ENCODE results near the gene POLA2. TPM values are rescaled to one million over a fixed set of nuclear protein-coding genes. Genes with fewer than 3 reads are reported as not detected.

The POLA2 gene
- total RNA-seq, 1 donor from 2014 or later = 6.2 TPM

DNA sequence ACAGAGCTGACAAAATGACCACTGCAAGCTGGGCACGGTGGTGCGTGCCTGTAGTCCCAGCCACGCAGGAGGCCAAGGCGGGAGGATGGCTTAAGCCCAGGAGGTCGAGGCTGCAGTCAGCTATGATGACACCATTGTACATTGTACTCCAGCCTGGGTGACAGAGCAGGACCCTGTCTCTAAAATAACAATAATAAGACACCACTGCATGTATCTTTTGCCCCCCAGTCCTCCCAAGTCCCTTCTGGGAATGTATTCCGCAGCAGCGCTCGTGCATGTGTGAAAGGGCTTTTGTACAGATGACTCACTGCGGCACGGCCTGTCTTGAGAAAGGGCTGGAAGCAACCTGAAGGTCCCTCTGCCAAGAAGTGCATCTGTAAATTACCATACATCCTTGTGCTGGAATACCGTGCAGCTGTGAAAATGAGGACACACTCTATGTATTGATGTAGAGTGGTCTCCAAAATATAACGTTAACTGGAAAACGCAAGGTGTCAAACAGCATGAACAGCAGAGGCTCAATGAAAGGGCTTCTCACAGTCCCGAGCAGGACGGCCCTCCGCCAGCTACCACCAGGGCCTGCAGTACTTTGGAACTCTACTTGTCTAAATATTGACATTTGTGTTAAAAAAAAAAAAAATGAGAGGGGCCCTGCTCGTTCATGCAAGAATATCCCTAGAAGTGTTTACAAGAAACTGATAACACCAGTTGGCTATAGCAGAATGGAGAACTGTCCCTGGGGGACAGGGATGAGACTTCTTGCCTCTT lies 43.9 kb downstream of the POLA2 start:
- no peak for TF ChIP-seq CTCF (IDR thresholded peaks at IDR 0.05)
- peaks cover 43% of the 10 kb centered on the region for H3K4me1 Mint-ChIP-seq (ENCODE audit: low read depth)
- no peaks in the 10 kb centered on the region for H3K36me3 Mint-ChIP-seq (ENCODE audit: low read depth)
- DNase-seq (ENCODE audit: low spot score) = no peak
- H3K27me3 Mint-ChIP-seq (ENCODE audit: low read depth) = no peaks in the 10 kb centered on the region
- H3K9me3 Mint-ChIP-seq (ENCODE audit: low read depth) = no peaks in the 10 kb centered on the region
- peak overlapping the region; percentile 66 for H3K27ac Mint-ChIP-seq (ENCODE audit: unreplicated experiment)
- H3K4me3 Mint-ChIP-seq (ENCODE audit: unreplicated experiment) = no peak overlapping the region

DNA sequence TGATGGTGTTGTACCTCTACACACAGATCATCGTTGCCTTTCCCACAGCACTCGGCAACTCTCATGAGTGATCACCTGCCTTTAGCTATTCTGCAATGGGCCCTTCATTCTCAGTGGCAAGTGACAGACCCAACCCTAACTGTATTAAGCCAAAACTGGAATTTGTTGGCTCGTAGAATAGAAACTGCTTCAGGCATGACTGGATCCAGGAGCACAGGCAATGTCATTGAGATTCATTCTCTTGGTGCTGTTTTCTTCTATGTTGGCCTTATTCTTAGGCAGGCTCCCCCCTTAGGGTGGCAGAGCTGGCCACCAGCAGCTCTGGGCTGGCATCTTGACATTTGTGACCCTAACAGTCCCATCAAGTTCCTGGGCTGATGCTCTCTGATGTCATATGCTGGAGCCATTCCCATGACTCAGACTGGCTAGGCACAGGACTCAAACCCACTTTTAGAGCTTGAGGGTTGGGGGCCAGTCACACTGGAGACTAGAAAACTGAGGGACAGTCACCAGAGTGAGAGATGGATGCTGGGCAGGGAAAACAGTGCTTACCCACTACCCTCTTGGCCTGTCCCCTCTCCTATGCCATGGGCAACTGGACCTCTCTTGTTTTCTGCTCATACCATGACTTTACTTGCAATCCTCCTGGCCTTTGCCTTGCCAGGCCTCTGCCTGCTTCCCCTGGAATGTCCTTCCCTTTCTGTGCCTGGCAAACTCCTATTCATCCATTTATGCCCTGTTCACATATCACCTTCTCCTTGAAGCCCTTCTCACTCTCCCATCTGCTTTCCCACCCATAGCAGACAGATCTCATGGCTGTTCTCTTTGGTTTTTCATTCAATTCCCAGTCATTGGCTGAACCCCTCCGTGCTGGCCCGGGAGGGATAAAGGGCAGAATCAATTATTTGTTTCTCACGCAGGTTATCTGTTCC lies 45.8 kb downstream of the POLA2 start:
- H3K4me3 Mint-ChIP-seq (ENCODE audit: unreplicated experiment) = no peak overlapping the region

GRCh38 chr11:65308281-65308891 lies 46.6 kb downstream of the POLA2 start:
- H3K4me1 Mint-ChIP-seq (ENCODE audit: low read depth) = peaks cover 28% of the 10 kb centered on the region
- TF ChIP-seq CTCF (IDR thresholded peaks at IDR 0.05) = no peak
- no peak overlapping the region for H3K27ac Mint-ChIP-seq (ENCODE audit: unreplicated experiment)
- no peaks in the 10 kb centered on the region for H3K9me3 Mint-ChIP-seq (ENCODE audit: low read depth)
- no peak overlapping the region for H3K4me3 Mint-ChIP-seq (ENCODE audit: unreplicated experiment)
- no peaks in the 10 kb centered on the region for H3K36me3 Mint-ChIP-seq (ENCODE audit: low read depth)
- no peak for DNase-seq (ENCODE audit: low spot score)
- no peaks in the 10 kb centered on the region for H3K27me3 Mint-ChIP-seq (ENCODE audit: low read depth)

More for the DNA sequence above, 45.8 kb downstream of the POLA2 start:
- H3K27me3 Mint-ChIP-seq (ENCODE audit: low read depth) = no peaks in the 10 kb centered on the region
- no peak for TF ChIP-seq CTCF (IDR thresholded peaks at IDR 0.05)
- H3K27ac Mint-ChIP-seq (ENCODE audit: unreplicated experiment) = no peak overlapping the region
- no peaks in the 10 kb centered on the region for H3K9me3 Mint-ChIP-seq (ENCODE audit: low read depth)
- H3K36me3 Mint-ChIP-seq (ENCODE audit: low read depth) = no peaks in the 10 kb centered on the region
- peaks cover 28% of the 10 kb centered on the region for H3K4me1 Mint-ChIP-seq (ENCODE audit: low read depth)
- no peak for DNase-seq (ENCODE audit: low spot score)

DNA sequence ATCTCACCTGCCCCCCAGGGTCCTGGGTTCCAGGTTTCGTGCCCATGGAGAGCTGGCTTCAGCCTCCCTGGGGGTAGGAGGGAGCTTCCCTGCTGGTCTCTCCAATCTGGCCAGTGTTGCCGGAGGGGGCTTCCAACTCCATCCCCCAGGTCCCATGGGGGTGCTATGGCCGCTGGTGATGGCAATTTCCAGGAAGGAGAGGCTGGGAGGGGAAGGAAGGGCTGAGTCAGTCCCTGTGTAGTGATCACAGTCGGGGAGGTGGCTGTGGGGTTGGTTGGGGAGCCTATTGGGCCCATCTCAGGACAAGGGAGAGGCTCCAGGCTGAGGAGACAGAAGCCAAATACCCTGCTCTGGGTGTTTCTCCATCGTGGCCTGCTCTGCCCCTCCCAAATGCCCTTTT lies 47.2 kb downstream of the POLA2 start:
- Mint-ChIP-seq H3K27ac (ENCODE audit: unreplicated experiment) (no peak overlapping the region), H3K9me3 (ENCODE audit: low read depth) (no peaks in the 10 kb centered on the region), H3K36me3 (ENCODE audit: low read depth) (no peaks in the 10 kb centered on the region), H3K4me1 (ENCODE audit: low read depth) (peaks cover 34% of the 10 kb centered on the region), H3K4me3 (ENCODE audit: unreplicated experiment) (no peak overlapping the region), H3K27me3 (ENCODE audit: low read depth) (no peaks in the 10 kb centered on the region)
- TF ChIP-seq CTCF (IDR thresholded peaks at IDR 0.05) = no peak
- no peak for DNase-seq (ENCODE audit: low spot score)

- Mint-ChIP-seq H3K36me3 (ENCODE audit: low read depth) (no peaks in the 10 kb centered on the region), H3K4me1 (ENCODE audit: low read depth) (peaks cover 34% of the 10 kb centered on the region), H3K27me3 (ENCODE audit: low read depth) (no peaks in the 10 kb centered on the region), H3K9me3 (ENCODE audit: low read depth) (no peaks in the 10 kb centered on the region), H3K27ac (ENCODE audit: unreplicated experiment) (no peak overlapping the region), H3K4me3 (ENCODE audit: unreplicated experiment) (no peak overlapping the region)
- no peak for DNase-seq (ENCODE audit: low spot score)
- TF ChIP-seq CTCF (IDR thresholded peaks at IDR 0.05) = no peak
Measured at GRCh38 chr11:65310215-65310614, 48.5 kb downstream of the POLA2 start.
